Right cardiac atrium (tissue), 5 donors: ENCODE measurements around the gene GNAS-AS1. TPM values are rescaled to one million over a fixed set of nuclear protein-coding genes. Genes with fewer than 3 reads are reported as not detected.
A peak's percentile ranks its signal among the peaks of the same experiment; 100 is the strongest.

Source experiments
- ATAC-seq, 2 donors: fragments of 200-7000 bp; cut with Tn5 transposase; one replicate each; pipeline versions ENCODE4 v1.8.0 to v1.9.1; 2020; ENCODE audit warnings: moderate library complexity in 2 of 2, mild to moderate bottlenecking in 1 of 2
- DNase-seq, 3 donors: peaks; one replicate each; pipeline ENCODE4 v3.0.0-alpha.2; 2020
- H3K27ac ChIP-seq: one replicate; pipeline ENCODE4 v1.5.1; 2013; ENCODE audit warnings: mild to moderate bottlenecking, low read length, control low read depth, moderate library complexity
- H3K27me3 ChIP-seq: one replicate; pipeline ENCODE4 v1.6.1; 2013; ENCODE audit not compliant: control insufficient read depth, insufficient read depth
- H3K4me1 ChIP-seq: one replicate; pipeline ENCODE4 v1.6.1; 2013; ENCODE audit warnings: low read length; ENCODE audit not compliant: control insufficient read depth, insufficient read depth
- H3K4me3 ChIP-seq: one replicate; pipeline ENCODE4 v1.5.1; 2013; ENCODE audit warnings: low read length, control low read depth
- H3K9me3 ChIP-seq: one replicate; pipeline ENCODE4 v1.6.1; 2013; ENCODE audit warnings: low read length; ENCODE audit not compliant: control insufficient read depth
- WGBS: extraction: QIAGEN DNeasy Blood & Tissue Kit; methylation state at CpG from one replicate; pipeline ENCODE4 v1.1.7; 2013; 5-methylcytosine and 5-hydroxymethylcytosine counted together
- intact Hi-C, 4 donors: fragments of 100-400 bp; cut with DNase I; formaldehyde crosslinking; loops; one replicate each; pipeline versions ENCODE4 v1.11.0 to v1.14.0; 2022 to 2023
- polyA plus RNA-seq: library from polyadenylated mRNA; stranded (reverse); fragments of 200-250 nt; gene quantifications from one replicate; pipeline ENCODE4 v1.2.3, GENCODE V29; 2013
- total RNA-seq, 4 donors: library from RNA; stranded (reverse); fragmentation: NEBNext Ultra II Directional; extraction: Animal tissue kit (Norgen Biotek cat#: 25700); gene quantifications; one replicate each; pipeline ENCODE4 v1.2.1, GENCODE V29; 2021
- donor health status: healthy with polysubstance abuse.
- donor health status: DM: no; HTN: yes; CAD: no.
- donor health status: DM: no; HTN: no; CAD: no.
- donor health status: DM: no; HTN: yes; CAD: no; lungs with severe emphysema.
- donor health status: DM: yes; HTN: yes; CAD: no.

Gene GNAS-AS1
- total and polyA plus RNA-seq, 5 donors: 0.32 to 0.74 (median 0.50) TPM

DNA sequence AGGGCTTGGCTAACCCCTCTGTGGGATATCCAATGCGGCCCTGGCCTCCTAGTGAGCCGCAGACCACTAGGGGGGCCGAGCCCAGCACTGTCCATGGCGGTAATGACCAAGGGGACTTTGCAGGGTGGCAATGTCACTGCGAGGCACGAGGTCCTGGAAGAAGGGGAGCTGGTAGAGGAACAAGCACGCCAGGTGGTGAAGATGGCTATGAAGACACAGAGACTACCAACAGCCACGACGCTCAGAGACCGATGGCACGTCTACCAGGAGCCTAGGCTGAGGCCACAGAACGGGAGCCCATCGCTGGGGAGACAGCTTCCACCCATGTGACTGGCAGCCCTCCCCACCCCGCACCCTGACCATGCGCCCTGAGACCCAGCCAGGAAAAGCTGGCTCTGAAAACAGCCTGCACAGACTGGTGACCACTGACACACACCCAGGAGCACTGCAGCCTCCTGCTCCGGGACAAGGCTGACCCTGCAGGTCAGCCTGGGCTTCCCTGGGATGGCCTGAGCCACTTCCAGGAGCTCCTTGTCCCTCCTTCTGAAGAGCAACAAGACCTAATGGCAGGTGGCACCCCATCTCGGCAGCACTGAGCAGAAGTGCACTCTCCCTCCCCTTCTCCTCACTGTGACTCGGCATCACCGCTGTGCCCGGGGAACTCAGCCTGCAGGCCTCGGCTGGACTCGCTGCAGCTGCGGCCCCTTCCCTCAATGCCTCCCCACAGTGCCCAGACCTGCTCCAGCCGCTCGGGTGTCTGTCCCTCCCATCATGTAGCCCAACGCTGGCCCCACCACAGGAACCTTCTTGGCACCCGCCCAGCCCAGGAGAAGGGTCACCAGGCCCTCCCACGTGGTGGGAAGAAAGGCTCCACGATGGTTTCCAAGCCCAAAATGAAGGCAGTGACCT lies 56.9 kb downstream of the GNAS-AS1 start:
- Histone ChIP-seq H3K27ac (no peak overlapping the region), H3K4me1 (no peaks in the 10 kb centered on the region), H3K9me3 (no peaks in the 10 kb centered on the region), H3K4me3 (no peak overlapping the region), H3K27me3 (no peaks in the 10 kb centered on the region)
- intact Hi-C loops: no loop called here
- ATAC-seq (no peak), DNase-seq (no peak)
- WGBS: 83% methylated on average over 29 of the region's 29 CpGs

DNA sequence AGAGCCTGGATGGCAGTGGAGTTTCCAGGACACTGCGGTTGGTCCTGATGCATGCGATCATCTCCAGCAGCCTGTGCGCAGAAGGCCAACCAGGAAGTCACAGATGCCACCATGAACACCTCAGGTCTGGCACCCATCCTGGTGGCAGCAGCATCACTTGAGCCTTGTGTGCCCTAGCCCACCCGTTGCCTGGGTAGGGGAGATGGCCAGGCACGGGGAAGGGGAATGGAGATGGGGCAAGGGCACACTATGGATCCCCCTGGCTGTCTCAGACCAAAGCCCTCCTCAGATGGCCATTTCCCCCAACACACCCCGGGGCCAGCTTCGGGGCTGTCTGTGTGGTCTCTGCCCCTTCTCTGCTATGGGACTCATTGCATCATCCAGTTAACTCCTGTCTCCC lies 58.3 kb downstream of the GNAS-AS1 start:
- H3K27ac ChIP-seq: no peak overlapping the region
- no peak for ATAC-seq
- intact Hi-C loops: no loop called here
- no peak for DNase-seq
- no peaks in the 10 kb centered on the region for H3K27me3 ChIP-seq
- 86% methylated on average over 7 of the region's 7 CpGs for WGBS
- no peak overlapping the region for H3K4me3 ChIP-seq
- H3K9me3 ChIP-seq: no peaks in the 10 kb centered on the region
- H3K4me1 ChIP-seq: no peaks in the 10 kb centered on the region

DNA sequence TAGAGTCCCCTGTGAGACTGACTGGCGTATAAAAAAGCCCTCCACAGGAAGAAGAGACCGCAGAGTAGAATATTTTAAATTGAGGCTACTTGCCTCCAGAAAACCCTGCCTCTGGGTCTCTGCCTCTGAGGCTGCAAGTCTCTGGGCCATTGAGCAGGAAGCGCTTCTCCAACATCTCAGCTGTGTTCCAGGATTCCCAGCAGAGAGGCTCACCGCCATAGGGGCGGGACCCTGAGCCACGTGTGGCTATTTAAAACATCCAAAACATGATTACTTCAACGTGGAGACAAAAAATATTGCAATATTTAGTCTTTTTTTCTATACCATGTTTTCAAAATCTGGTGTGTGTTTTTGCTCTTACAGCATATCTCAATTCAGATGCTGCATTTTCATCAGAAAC lies 59.4 kb downstream of the GNAS-AS1 start:
- intact Hi-C loops: no loop called here
- H3K27ac ChIP-seq: no peak overlapping the region
- WGBS: 31% methylated on average over 7 of the region's 7 CpGs
- H3K4me3 ChIP-seq: no peak overlapping the region
- no peak for DNase-seq
- no peak for ATAC-seq
- no peaks in the 10 kb centered on the region for H3K4me1 ChIP-seq
- H3K9me3 ChIP-seq: no peaks in the 10 kb centered on the region
- H3K27me3 ChIP-seq: no peaks in the 10 kb centered on the region

DNA sequence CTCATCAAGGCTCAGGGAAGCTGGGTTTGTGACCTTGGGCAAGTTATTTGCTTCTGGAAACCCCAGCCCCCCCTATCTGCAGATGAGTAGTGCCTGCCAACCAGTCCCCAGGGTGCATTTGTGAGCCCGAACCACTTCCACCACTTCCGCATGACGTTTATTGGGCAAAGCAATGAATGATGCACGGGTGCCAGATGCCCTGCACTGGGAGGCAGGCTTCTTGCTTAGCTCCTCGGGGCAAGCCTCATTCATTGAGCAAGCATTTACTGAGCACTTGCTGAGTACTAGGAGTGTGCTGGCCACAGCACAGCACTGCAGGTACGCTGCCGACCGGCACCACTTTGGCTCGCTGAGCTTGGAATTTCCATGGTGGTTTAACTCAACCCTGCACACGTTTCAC lies 60.2 kb downstream of the GNAS-AS1 start:
- H3K4me3 ChIP-seq: no peak overlapping the region
- DNase-seq (no peak), ATAC-seq (no peak)
- intact Hi-C loops: no loop called here
- no peaks in the 10 kb centered on the region for H3K4me1 ChIP-seq
- 63% methylated on average over 10 of the region's 10 CpGs for WGBS
- H3K9me3 ChIP-seq: no peaks in the 10 kb centered on the region
- H3K27me3 ChIP-seq: no peaks in the 10 kb centered on the region
- no peak overlapping the region for H3K27ac ChIP-seq

DNA sequence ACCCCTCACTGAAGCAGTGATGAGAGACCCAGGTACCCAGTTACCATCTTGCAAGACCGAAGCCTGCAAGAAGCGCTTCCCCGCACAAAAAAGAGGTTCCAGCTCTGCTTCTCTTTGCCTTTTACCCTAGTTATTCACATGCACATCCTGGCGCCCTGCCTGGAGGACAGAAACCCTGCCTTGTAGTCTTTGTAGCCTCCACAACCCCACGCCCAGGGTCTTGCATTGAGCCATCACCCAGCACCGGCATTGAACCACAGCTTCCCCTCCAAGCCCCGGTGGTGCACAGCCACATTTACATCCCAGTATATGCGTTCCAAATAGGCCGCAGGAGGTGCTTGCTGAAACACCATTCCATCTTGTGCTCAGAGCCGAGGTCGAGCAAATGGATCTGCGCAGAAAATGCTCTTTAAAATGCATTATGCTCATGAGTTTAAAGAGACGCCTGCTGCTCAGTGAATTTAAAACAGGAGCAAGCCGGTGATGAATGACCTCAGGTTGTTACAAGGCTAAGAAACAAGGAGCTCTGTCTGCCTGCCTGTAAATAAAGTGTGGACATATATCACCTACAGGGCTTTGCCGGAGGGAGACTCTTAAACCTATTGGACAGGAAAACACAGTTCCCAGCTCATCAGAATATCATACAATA lies 61.7 kb downstream of the GNAS-AS1 start:
- intact Hi-C loops: loop anchor here in 1 of 4 donors (10.0 kb wide), 1 partner anchor 64 kb away; no protein-coding TSS in a partner anchor
- Histone ChIP-seq H3K27me3 (no peaks in the 10 kb centered on the region), H3K4me3 (no peak overlapping the region), H3K9me3 (no peaks in the 10 kb centered on the region), H3K27ac (no peak overlapping the region), H3K4me1 (no peaks in the 10 kb centered on the region)
- WGBS: 81% methylated on average over 15 of the region's 15 CpGs
- DNase-seq (no peak), ATAC-seq (no peak)

DNA sequence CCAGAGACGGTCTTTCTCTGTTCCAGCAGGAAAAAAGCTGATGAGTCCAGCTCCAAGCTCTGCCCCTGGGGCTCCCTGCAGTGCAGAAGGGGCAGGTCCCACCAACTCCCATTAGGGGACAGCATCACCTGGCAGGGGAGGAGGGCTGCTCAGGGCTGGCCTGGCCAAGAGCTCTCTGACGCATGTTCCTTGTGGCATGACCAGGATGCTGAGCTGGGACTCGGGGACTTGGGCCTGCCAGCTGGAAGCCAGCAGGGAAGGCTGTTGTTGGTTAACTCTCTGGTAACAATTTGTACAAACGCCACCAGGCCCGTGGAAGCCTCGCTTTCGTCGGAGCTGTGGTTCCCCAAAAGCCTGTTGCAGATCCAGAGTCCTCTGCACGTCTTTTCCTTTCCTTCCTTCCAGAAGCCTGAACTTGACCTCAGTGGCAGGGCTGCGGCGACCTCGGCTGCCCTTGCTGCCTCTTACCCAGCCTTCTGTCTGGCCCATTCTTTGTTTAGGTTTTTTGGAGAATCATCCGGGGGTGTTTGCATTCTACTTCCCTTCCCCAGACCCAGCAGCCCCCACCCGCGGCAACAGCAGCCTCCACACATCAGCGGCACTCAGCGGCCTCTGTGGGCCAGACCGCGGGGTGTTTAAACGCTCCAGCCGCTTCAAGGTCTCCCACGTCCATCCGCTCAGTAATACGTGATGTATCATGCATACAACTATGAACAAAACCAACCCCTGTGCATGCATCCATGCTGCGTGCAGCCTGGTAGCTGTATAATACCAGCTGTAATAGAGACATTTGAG lies 63.3 kb downstream of the GNAS-AS1 start:
- H3K27me3 ChIP-seq: no peaks in the 10 kb centered on the region

DNA sequence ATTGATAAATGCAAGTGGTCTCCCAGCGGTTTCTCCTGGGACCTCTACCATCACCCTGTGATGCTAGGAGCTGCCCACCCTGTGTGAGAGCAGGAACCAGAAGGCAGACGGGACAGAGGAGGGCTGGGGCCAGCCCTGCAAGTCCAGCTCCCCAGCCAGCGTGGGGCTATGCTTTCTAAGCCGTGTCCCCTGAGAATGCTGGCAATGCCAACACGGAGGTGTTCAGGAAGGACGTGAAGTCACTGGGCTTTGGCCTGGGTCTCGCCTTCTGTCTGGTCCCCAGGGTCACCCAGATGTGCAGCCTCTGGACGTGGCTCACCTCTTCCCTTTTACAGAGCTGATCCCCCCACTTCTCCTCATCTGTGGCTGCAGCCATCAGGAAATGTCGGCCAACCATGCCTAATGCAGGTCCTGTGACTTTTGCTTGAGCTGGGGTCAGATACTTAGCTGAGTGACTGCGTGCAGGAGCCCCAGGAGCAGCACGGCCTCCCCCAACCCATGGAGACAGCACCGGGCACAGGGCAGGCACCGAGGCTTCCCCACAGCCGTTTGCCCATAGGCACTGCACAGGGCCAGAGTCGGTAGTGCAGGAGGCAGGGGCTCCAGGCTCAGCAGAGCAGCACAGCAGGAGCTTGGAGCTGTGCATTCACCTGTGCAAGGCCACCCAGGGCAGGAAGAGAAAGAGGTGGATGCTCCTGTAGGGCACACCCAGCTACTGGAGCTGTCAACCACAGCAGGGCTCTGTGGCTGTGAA lies 66.2 kb downstream of the GNAS-AS1 start:
- Histone ChIP-seq H3K4me1 (no peaks in the 10 kb centered on the region), H3K27ac (no peak overlapping the region), H3K4me3 (no peak overlapping the region), H3K27me3 (no peaks in the 10 kb centered on the region), H3K9me3 (no peaks in the 10 kb centered on the region)
- intact Hi-C loops: loop anchor here in 1 of 4 donors (10.0 kb wide), 1 partner anchor 60 kb away; no protein-coding TSS in a partner anchor
- 65% methylated on average over 15 of the region's 15 CpGs for WGBS
- ATAC-seq: no peak
- no peak for DNase-seq

More for the DNA sequence above, 63.3 kb downstream of the GNAS-AS1 start:
- Histone ChIP-seq H3K4me3 (no peak overlapping the region), H3K4me1 (no peaks in the 10 kb centered on the region), H3K9me3 (no peaks in the 10 kb centered on the region), H3K27ac (no peak overlapping the region)
- DNase-seq (no peak), ATAC-seq (peak in 1 of 2 donors; percentile 17)
- 83% methylated on average over 25 of the region's 25 CpGs for WGBS
- intact Hi-C loops: loop anchor here in 1 of 4 donors (10.0 kb wide), 1 partner anchor 63 kb away; no protein-coding TSS in a partner anchor

DNA sequence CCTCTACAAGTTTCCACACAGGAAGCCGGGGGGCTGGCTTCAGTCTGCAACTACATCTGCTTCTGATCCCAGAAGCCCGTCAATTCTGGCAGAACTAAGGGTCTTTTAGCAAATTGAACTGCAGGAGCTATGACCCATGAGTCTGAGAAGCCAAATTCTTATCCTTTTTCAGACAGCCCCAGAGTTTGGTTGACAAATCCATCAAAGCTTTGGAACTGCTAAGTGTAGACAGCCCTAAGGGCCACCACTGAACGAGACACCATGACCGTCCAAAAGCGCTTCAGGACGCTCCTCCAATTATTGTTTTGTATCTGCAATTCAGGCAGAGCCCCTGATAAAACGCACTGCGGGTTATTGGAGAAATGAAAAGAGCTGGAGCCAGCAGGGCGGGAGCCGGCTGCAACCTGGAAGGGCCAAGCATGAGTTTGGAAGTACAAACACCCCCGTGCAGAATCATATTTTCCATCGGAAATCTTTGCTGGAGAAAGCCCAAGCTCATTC lies 67.1 kb downstream of the GNAS-AS1 start:
- intact Hi-C loops: loop anchor here in 1 of 4 donors (10.0 kb wide), 1 partner anchor 59 kb away; no protein-coding TSS in a partner anchor
- Histone ChIP-seq H3K27me3 (no peaks in the 10 kb centered on the region), H3K27ac (no peak overlapping the region), H3K4me3 (no peak overlapping the region), H3K9me3 (no peaks in the 10 kb centered on the region), H3K4me1 (no peaks in the 10 kb centered on the region)
- ATAC-seq (no peak), DNase-seq (no peak)
- 50% methylated on average over 12 of the region's 12 CpGs for WGBS

DNA sequence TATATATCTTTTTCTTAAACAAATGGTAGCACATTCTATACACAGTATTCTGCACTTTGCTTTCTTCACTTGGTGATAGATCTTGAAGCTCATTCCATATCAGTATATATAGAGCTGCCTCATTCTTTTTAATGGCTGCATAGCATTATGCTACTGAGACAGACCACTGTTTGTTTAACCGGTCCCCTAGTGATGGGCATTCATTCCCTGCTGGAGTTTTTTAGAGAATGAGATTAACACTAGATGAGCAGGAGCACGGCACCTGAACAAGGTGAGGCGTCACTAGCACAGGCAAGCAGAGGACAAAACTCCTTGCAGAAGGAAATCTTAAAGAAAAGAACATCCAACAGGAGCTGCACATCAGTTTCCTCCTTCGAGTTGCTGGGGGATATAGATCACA lies 69.6 kb downstream of the GNAS-AS1 start:
- no peak overlapping the region for H3K4me3 ChIP-seq
- ATAC-seq (no peak), DNase-seq (no peak)
- intact Hi-C loops: loop anchor here in 1 of 4 donors (10.0 kb wide), 1 partner anchor 56 kb away; no protein-coding TSS in a partner anchor
- H3K27ac ChIP-seq: no peak overlapping the region
- WGBS: 74% methylated on average over 4 of the region's 4 CpGs
- no peaks in the 10 kb centered on the region for H3K4me1 ChIP-seq
- no peaks in the 10 kb centered on the region for H3K9me3 ChIP-seq
- H3K27me3 ChIP-seq: no peaks in the 10 kb centered on the region

DNA sequence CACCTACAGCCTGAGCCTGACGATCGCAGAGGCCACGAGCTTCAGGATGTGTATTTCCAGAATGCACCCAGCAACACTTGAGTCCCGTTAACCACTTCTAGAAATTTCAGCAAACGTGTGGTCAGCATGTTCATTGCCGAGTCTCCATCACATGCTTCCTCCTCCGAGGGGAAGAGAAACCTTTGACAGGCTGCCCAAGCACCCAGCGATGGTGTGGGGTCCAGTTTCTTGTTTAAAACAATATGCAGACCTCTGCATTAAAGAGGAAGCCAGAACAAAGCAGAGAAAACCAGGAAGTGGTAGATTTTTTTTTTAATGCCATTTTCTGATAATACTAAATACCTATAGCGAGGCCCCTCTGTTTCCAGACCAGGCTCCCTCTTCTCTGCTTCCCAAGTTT lies 71.9 kb downstream of the GNAS-AS1 start:
- Histone ChIP-seq H3K4me1 (no peaks in the 10 kb centered on the region), H3K9me3 (no peaks in the 10 kb centered on the region), H3K4me3 (no peak overlapping the region), H3K27ac (no peak overlapping the region), H3K27me3 (no peaks in the 10 kb centered on the region)
- WGBS: 67% methylated on average over 9 of the region's 9 CpGs
- ATAC-seq (no peak), DNase-seq (no peak)
- intact Hi-C loops: no loop called here
